Limb (tissue), 2 donors: ENCODE measurements around the gene RASGEF1C.
"Not testable (repeated sequence)": the region's sequence is repeated elsewhere in the genome, so short reads cannot be mapped to it uniquely, and the experiment has no call there.

ENCODE experiments used
- DNase-seq, 2 donors: peaks; one replicate each; pipeline ENCODE4 v3.0.0-alpha.2; 2016; ENCODE audit errors: extremely low spot score in 2 of 2

Gene RASGEF1C

GRCh38 chr5:180211761-180212035 lies 2.7 kb upstream of the RASGEF1C start:
- no peak for DNase-seq

- no peak for DNase-seq
Observed at GRCh38 chr5:180210961-180211760, 2.1 kb upstream of the RASGEF1C start.

- DNase-seq: not testable (repeated sequence)
Observed at GRCh38 chr5:180210077-180210476, 1.1 kb upstream of the RASGEF1C start.

- peak in 1 of 2 donors; percentile 70 for DNase-seq
Observed at GRCh38 chr5:180208435-180209081, 453 bp downstream of the RASGEF1C start.

GRCh38 chr5:180208038-180208434 lies 975 bp downstream of the RASGEF1C start:
- no peak for DNase-seq

- DNase-seq: no peak
Observed at GRCh38 chr5:180207593-180207992, 1.4 kb downstream of the RASGEF1C start.

GRCh38 chr5:180206993-180207392 lies 2.0 kb downstream of the RASGEF1C start:
- no peak for DNase-seq

- DNase-seq: no peak
Observed at GRCh38 chr5:180205916-180206315, 3.1 kb downstream of the RASGEF1C start.

GRCh38 chr5:180204276-180204819 lies 4.7 kb downstream of the RASGEF1C start:
- DNase-seq: no peak

- no peak for DNase-seq
Observed at GRCh38 chr5:180202939-180203573, 6.0 kb downstream of the RASGEF1C start.

GRCh38 chr5:180201051-180201987 lies 7.7 kb downstream of the RASGEF1C start:
- no peak for DNase-seq

- no peak for DNase-seq
Observed at GRCh38 chr5:180199390-180199789, 9.6 kb downstream of the RASGEF1C start.

- no peak for DNase-seq
Observed at GRCh38 chr5:180198208-180198607, 10.8 kb downstream of the RASGEF1C start.

- DNase-seq: no peak
Observed at GRCh38 chr5:180197016-180197702, 11.9 kb downstream of the RASGEF1C start.

- no peak for DNase-seq
Observed at GRCh38 chr5:180194410-180195345, 14.3 kb downstream of the RASGEF1C start.

- DNase-seq: no peak
Observed at GRCh38 chr5:180193749-180194375, 15.1 kb downstream of the RASGEF1C start.

- DNase-seq: no peak
Observed at GRCh38 chr5:180191716-180192115, 17.3 kb downstream of the RASGEF1C start.

GRCh38 chr5:180187767-180188166 lies 21.2 kb downstream of the RASGEF1C start:
- no peak for DNase-seq

- DNase-seq: no peak
Observed at GRCh38 chr5:180180846-180181245, 28.2 kb downstream of the RASGEF1C start.
